GM19239 (cell line): ENCODE results near the gene FKBP2.
A peak's percentile ranks its signal among the peaks of the same experiment; 100 is the strongest.

ENCODE experiments used
- DNase-seq: peaks from one replicate; pipeline ENCODE4 v3.0.0; 2011; ENCODE audit warnings: low spot score; ENCODE audit not compliant: insufficient read length
- FAIRE-seq: peaks from 2 replicates; lab custom pipeline; 2011; peaks lifted over from hg19 to GRCh38; lab: Jason Lieb, UNC

Gene FKBP2

DNA sequence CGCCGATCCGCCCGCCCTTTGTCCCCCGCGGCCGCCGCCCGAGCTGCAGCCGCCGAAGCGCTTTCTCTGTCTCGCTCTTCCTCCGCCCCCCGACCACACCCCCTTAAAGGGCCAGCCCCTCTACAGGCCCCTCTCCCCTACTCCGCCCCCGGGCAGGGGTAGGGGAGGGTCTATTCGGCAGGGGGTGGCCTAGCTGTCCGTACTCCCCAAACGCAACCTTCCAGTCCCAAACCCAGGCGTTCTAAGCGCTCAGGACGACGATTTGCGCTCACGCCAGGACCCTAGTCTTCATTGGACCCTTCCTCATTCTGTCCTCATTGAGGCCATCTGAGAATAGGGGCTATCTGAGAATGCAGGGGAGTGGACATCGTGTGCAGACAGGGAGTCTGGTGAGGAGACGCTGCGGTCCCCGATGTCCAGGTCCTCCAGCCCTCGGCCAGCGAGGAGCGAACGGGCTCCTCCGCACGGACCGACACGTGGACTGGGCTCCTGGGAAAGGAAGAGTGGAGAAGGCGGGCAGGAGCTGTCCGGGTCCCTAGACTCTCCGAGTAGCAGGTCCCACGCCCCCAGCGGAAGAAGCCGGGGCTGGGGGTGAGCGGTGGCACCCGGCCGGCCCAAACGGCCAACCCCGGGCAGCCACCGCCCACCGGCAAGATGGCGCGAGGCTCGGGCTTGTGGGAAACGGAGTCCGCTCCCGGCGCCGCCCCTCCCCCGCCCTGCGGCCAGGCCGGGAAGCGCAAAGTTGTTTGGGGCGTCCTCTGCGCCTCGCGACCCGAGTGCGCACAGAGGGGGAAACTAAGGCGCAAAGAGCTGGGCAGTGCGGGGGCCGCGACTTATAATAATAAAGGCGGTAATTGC lies 6.2 kb downstream of the FKBP2 start, which contains the start of gene PPP1R14B:
PPP1R14B (minus strand) TSS at position 73 of the 858 bp plus-strand sequence. CDS start 270 bp downstream, outside the sequence.
- peak; percentile 88 for DNase-seq

DNA sequence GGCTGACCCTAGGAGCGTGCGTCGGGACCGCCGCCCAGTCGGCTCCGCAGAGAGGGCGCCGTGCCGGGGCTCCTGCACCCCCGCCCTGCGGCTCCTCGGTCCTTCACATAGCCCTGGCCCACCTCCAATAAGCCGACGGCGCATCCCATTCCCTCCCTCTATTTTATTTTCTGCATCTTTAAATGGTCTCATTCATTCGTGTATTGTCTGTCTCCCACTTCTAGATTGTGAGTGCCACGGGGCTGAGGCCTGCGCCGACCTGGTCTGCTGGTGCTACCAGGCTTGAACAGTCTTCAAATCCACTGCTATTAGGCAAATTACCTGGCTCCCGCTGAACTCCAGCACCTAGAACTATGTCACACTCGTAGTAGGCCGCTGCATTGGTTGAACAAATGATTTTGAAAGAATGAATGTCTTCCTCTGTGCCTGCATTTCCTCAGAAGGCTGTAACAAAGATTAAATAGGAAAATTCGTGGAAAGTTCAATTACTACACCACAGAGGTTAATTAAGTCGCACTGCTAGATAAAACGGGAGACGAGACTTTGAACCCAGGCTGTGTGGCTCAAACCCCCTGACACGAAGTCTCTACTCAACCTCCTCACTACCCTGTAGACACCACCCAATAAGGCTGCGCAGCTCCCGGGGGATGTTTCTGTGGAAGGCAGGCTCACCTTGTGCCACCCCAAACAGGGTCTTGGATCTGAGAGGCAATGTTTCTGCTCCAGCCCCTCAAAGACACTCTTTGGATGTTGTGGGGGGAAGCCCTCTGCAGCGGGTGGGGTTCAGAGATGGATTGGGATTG lies 7.0 kb downstream of the FKBP2 start:
- DNase-seq = no peak
- FAIRE-seq = no peak

More for the DNA sequence above, 6.2 kb downstream of the FKBP2 start, which contains the start of gene PPP1R14B:
- FAIRE-seq = no peak

DNA sequence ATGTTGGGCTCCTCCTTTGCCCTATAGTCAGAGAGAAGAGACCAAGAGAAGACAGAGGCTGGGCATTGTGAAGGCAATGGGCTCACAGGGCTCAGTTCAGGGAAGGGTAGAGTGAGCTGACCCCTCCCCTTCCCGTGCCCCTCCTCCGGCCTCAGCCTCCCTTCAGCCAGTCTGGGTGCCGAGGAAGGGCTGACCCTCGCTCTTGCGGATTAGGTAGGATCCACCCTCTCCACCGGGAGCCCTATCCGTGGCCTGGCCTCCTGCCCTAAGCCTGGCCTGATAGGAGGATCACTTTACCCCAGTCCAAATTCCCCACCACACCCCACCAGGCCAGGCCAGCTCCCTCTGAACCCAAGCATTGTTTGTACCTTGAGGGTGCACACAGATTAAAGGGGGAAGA lies 7.7 kb downstream of the FKBP2 start:
- DNase-seq = no peak
- FAIRE-seq = no peak

DNA sequence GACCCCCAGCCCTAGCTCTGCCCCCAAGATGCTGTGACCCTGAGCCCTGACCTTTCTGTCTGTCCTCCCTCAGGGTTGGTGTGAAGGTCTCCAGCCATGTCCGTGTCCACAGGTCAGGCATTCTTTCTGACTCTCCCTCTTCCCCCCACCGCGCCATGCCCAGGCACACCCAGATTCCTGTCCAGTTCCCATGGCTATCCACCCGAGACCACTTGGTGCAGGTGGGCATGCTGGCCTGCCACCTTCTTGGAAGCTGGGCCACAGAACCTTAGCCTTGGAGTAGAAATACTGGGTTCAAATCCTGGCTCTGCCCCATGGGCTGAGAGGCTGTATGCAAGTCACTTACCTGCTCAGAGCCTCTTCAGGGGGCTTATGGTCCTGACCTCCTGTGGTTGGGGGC lies 8.1 kb downstream of the FKBP2 start:
- FAIRE-seq = no peak
- DNase-seq = no peak

DNA sequence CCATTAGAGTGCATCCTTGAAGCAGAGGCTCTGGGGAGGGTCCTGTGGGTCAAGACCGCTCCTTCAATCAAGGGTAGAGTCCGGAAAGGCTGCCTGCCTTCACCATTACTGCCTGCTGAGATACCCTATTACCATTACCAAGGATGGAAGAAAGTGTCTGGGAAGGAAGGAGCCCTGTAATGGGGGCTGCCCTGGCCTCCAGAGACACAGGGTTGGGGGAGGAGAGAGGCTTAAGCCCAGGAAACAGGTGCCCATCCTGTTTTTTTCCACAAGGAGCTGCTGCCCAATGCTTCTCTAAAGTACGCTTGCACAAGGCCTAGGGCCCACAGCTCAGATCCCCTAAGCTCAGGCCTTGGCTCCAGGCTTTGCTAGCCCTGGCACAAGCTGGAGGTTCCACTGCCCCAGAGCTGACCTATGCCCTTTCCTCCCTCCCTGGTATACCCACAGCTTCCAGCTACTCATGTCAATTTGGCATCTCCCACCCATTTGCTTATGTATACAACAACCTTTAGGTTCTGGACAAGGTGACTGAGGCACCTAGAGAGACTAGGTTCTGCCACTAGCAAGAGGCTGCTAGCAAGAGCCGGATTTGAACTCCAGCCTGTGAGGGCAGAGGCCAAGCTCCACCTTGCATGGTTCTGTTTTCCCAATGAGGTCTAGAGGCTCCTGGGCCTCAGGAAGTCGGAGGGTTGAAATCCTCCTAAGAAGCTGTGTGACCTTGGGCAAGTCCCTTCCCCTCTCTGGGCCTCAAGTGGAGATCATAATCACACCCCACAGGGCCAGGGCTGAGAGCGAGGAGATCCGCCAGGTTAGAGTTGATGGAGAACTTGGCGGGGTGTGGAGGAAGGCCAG lies 8.9 kb downstream of the FKBP2 start:
- no peak for DNase-seq

DNA sequence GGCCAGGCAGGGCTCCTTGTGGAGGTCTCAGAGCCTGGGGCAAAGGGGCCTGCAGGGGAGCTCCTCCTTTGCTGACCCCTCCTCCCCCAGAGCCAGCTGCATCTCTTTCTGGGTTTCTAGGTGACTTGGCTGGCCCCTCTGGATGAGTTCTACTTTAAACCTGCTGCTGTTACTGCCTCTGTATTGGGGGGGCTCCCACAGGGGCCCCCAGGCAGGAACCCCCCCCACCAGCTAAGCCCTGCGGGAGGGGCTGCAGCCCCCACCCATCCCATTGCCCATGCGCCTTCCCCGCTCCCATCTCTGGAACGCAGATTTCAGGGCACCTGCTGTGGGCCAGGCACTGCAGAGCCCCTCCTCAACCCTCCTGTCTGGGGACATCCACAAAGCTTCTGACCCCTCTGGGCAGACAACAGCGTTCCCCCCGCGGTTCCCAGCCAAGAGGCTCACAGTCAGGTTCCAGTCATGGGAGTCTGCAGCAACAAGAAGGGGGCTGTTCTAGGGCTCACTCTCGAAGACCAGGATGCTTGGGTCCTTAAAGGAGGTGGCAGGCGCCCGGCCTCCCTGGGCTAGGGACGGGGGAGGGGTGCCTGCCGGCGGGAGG lies 9.6 kb downstream of the FKBP2 start:
- FAIRE-seq (no peak), DNase-seq (no peak)

More for the DNA sequence above, 8.9 kb downstream of the FKBP2 start:
- no peak for FAIRE-seq

DNA sequence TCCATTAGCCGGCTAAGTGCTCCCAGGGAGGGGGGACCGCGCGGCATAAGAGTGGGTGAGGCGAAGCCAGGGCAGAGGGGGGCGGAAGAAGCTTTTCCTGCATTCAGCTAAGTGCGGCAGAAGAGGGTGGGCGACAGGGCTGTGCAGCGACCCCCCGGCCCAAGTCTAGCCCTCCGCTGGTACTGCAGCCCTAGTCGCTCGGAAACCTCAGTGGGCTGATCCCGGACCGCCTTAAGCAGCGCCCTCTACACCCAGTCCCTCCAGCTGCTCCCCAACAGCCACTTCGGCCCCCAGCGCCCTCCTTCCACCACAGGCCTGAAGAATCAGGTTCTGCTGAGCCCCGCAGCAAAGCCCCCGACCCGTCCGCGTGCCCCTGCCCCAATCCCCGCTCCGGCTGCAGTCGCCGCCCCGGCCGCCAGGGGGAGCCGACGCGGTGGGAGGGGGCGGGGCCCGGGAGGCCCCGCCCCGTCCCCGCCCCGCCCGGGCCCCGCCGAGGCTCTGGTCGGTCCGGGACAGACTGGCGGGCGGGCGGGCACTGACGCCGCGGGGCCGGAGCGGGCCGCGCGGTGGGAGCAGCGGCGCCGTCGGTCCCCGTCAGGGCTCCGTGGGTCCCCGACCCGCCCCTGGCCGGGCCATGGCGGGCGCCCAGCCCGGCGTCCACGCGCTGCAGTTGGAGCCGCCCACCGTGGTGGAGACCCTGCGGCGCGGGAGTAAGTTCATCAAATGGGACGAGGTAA lies 10.3 kb downstream of the FKBP2 start, which contains the start of gene PLCB3:
PLCB3 (plus strand) TSS at position 515 of the 737 bp plus-strand sequence; CDS start at position 635, 120 bp downstream.
- peak; percentile 91 for DNase-seq
- FAIRE-seq = no peak

DNA sequence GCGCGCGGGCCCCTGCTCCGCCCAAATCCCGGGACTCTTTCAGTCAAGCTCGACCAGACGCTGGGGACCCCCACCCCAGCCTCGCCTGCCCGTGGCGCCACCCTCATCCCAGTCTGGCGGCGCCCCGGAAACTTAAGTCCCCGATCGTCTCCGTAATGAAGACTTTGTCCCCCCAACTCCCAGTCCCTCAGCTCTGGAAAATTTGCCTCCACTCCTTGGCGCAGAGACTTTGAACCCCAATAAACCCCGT lies 10.8 kb downstream of the FKBP2 start:
- FAIRE-seq (no peak), DNase-seq (no peak)

DNA sequence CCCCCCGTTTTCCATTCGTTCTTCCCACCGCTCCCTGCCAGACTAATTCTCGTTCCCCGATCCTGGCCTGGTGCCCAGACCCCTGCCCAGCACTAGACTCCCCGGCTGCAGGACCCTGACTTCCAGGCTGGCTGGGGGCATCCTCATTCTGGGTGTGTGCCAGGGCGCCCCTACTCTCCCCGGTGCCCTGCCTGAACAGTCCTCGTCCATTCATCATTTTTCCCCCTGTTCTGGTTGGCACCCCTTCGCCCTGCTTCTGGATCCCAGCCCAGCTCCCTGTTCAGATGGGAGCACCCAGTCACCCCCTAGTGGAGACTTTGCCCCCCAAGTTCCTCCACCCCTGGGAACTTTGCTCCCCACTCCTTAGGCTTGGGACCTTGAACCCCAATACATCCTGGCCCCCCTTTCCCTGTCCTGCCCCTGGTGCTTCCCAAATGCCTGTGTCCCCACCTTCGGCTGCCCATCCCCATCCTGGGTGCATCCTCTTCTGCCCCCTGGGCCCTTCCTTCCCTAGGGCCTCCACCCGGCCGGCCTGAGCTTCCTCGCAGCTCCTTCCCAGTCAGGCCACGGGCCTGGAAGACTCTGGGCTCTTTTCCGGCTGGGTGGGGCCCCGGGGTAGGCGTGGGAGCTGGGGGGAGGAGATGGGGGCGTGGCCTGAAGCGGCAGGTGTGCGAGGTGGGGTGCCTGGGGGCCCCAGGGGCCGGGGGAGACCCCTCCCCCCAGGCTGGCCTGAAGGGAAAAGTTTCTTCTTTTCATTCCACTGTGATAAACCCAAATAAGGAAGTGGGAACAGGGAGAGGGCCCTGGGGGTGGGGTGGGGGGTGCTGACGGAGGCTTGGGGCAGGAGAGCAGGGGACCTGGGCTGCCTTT lies 11.3 kb downstream of the FKBP2 start:
- peak; percentile 63 for DNase-seq
- no peak for FAIRE-seq

DNA sequence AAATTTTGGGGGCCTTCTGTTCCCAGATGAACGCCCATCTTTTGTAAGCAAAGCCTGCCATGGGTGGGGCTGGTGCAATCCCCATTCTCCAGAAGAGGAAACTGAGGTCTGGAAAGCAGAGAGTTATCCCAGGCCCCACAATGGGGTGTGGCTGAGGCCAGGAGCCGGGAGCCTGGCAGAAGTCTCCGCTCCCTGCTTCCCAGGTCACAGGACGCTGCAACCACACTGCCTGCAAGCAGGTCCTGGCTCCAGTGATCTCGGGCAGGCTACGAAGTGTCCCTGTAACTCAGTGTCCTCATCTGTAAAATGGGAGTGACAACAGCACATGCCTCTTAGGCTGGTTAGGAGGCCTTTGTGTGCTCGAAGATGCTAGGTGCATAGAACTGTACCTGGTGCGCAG lies 12.1 kb downstream of the FKBP2 start:
- DNase-seq = no peak
- FAIRE-seq = no peak

DNA sequence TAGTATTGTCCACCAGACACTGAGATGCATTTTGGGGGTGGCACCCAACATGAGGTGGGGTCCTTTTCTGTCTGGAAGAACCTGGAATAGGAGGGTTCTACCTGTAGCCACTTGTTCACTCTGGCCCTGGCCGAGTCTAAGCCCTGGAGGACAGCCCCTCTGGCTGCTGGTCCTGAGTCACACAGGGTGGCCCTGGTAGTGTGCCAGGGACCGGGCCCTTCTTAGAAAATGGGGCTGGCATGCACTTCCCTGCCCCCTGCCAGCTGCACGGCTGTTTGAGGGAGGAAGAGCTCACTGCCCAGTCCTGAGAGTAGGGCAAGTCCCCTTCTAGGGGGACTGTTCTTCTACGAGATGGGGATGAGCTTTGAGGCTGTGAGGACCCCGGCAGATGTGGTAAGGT lies 12.6 kb downstream of the FKBP2 start:
- FAIRE-seq = no peak
- DNase-seq = no peak

DNA sequence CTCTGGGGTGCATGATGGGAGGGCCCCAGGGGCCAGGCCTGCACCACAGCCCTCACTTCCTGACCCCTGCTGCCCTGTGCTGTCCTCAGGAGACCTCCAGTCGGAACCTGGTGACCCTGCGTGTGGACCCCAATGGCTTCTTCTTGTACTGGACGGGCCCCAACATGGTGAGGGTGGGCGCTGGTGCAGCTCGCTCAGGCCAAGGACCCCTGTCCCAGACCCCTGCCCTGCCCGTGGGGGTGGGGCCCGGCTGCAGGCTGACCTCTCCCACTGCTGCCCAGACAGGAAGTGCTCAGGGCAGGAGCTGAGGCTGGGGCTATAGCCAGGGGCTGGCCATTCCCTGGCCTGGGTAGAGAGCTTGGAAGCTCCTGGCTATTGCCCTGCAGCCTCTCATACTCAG lies 13.4 kb downstream of the FKBP2 start:
- FAIRE-seq (no peak), DNase-seq (no peak)

DNA sequence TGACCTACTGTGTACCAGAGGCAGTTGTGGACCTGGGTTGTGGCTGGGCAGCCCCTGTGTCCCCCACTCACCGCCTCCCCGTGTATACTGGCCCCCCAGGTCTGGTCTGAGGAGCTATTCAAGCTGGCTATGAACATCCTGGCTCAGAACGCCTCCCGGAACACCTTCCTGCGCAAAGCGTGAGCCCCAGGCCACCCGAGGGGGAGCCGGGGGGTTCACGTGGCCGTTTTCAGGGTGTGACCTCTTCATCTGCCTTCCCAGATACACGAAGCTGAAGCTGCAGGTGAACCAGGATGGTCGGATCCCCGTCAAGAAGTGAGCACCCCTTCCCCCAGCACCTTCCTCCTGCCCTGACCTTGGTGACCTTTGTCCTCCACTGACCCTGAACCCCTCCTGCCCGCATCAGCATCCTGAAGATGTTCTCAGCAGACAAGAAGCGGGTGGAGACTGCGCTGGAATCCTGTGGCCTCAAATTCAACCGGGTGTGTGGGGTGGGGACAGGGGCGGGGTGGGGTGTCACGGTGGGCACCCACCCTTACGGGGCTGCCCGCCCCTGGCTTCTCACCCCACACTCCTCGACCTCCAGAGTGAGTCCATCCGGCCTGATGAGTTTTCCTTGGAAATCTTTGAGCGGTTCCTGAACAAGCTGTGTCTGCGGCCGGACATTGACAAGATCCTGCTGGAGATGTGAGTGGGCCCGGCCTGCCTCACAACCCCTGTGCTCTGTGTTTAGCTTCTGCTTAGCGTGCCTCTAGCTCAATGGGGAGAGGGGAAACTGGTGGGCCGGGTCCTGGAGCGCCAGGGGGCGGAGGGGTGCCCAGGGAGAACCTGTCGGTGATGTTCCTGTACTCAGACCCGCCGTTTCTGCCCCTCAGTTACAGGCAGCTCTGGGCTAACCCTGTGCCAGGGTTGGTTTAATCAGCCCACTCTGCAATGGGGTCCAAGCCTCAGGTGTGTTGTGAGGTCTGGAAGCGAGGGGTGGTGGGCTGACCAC lies 14.5 kb downstream of the FKBP2 start:
- FAIRE-seq = no peak
- no peak for DNase-seq

DNA sequence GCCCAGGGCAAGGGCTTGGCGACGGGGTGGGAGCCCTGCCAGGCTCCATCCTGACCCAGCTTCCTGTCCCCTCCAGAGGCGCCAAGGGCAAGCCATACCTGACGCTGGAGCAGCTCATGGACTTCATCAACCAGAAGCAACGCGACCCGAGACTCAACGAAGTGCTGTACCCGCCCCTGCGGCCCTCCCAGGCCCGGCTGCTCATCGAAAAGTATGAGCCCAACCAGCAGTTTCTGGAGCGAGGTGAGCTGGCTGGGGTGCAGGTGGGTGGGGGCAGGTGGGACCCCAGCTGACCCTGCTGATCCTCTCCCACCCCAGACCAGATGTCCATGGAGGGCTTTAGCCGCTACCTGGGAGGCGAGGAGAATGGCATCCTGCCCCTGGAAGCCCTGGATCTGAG lies 15.4 kb downstream of the FKBP2 start:
- no peak for FAIRE-seq
- DNase-seq = no peak

DNA sequence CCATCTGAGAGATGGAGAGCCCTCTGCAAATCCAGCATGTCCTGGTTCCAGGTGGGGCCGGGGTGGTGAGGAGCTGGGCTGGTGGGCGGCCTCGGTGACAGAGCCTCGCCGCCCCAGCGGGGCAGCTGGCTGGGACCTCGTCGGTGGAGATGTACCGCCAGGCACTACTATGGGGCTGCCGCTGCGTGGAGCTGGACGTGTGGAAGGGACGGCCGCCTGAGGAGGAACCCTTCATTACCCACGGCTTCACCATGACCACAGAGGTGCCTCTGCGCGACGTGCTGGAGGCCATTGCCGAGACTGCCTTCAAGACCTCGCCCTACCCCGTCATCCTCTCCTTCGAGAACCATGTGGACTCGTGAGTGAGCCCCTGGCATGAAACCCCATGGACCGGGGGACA lies 17.5 kb downstream of the FKBP2 start:
- DNase-seq (no peak), FAIRE-seq (no peak)

DNA sequence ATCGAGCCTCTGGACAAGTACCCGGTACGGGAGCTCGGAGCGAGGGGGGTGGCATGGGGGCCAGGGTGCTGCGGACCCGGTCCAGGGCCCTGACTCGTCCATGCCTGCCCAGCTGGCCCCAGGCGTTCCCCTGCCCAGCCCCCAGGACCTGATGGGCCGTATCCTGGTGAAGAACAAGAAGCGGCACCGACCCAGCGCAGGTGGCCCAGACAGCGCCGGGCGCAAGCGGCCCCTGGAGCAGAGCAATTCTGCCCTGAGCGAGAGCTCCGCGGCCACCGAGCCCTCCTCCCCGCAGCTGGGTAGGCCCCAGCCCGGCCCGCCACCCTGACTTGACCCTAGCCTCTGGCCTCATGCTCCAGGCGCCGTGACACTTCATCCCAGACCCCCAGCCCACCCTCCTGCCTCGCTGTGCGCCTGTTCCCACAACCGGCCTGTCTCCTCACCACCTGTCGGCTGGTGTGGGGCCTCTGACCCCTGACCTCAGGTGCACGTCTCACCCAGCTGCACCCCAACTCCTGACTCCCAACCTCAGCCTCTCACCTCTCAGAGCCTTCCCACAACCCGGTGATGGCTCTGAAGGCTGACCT lies 18.1 kb downstream of the FKBP2 start:
- DNase-seq = no peak
- no peak for FAIRE-seq

DNA sequence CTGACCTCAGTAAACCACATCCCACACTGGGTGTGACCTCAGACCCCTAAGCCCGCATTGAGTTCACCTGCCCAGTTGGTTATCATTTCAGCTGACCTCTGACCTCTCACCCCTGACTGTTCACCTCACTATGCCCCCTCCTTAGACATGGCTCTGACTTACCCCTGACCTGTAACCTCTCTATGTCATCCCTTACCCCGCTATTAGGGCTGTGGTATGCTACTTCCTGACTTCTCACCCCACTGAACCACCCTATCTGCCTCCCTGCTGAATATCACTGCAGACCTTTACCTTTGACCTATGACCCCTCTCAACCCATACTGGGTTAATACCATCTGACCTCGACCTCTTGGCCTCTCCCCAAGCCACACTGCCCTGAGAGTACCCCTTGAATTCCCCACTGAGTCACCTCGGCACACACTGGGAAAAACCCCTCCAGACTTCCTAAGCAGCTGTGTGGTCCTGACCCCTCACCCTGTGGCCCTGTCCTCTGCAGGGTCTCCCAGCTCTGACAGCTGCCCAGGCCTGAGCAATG lies 18.7 kb downstream of the FKBP2 start:
- no peak for FAIRE-seq
- no peak for DNase-seq
